HG02623 (cell line): Measurements from ENCODE around the gene NOS1AP.
"Not testable (repeated sequence)": the region's sequence is repeated elsewhere in the genome, so short reads cannot be mapped to it uniquely, and the experiment has no call there.

ENCODE experiments used
- ATAC-seq: cut with Tn5 transposase; IDR thresholded peaks from one replicate; pipeline ENCODE4 v1.9.1; 2021; ENCODE audit warnings: moderate library complexity; ENCODE audit not compliant: unreplicated experiment

Gene NOS1AP

GRCh38 chr1:162165528-162165927 lies 96.0 kb downstream of the NOS1AP start:
- ATAC-seq: no peak

GRCh38 chr1:162166917-162167615 lies 97.6 kb downstream of the NOS1AP start:
- ATAC-seq: no peak

GRCh38 chr1:162168261-162168660 lies 98.8 kb downstream of the NOS1AP start:
- no peak for ATAC-seq

- ATAC-seq: no peak
Observed at GRCh38 chr1:162169031-162169790, 99.7 kb downstream of the NOS1AP start.

GRCh38 chr1:162171111-162171510 lies 101.6 kb downstream of the NOS1AP start:
- ATAC-seq: no peak

- no peak for ATAC-seq
Observed at GRCh38 chr1:162172311-162173102, 103.0 kb downstream of the NOS1AP start.

- ATAC-seq: not testable (repeated sequence)
Observed at GRCh38 chr1:162173607-162174006, 104.1 kb downstream of the NOS1AP start.

GRCh38 chr1:162174027-162174426 lies 104.5 kb downstream of the NOS1AP start:
- not testable (repeated sequence) for ATAC-seq

- no peak for ATAC-seq
Observed at GRCh38 chr1:162175379-162176081, 106.0 kb downstream of the NOS1AP start.

- no peak for ATAC-seq
Observed at GRCh38 chr1:162177126-162177525, 107.6 kb downstream of the NOS1AP start.

- ATAC-seq: no peak
Observed at GRCh38 chr1:162178432-162178831, 108.9 kb downstream of the NOS1AP start.

- ATAC-seq: no peak
Observed at GRCh38 chr1:162179121-162179520, 109.6 kb downstream of the NOS1AP start.

- ATAC-seq: no peak
Observed at GRCh38 chr1:162180813-162181212, 111.3 kb downstream of the NOS1AP start.

GRCh38 chr1:162182090-162182489 lies 112.6 kb downstream of the NOS1AP start:
- ATAC-seq: no peak

GRCh38 chr1:162185314-162186025 lies 116.0 kb downstream of the NOS1AP start:
- ATAC-seq: no peak

- no peak for ATAC-seq
Observed at GRCh38 chr1:162186026-162186374, 116.5 kb downstream of the NOS1AP start.

- no peak for ATAC-seq
Observed at GRCh38 chr1:162186406-162186805, 116.9 kb downstream of the NOS1AP start.

- no peak for ATAC-seq
Observed at GRCh38 chr1:162187687-162188276, 118.3 kb downstream of the NOS1AP start.

- ATAC-seq: no peak
Observed at GRCh38 chr1:162189345-162189744, 119.9 kb downstream of the NOS1AP start.
